HepG2 (cell line): ENCODE results near the gene ADCY10. TPM values are rescaled to one million over a fixed set of nuclear protein-coding genes. Genes with fewer than 3 reads are reported as not detected.
A peak's percentile ranks its signal among the peaks of the same experiment; 100 is the strongest.

Experiments
- ATF2 ChIP-seq: sonication (generic); formaldehyde crosslinking; IDR thresholded peaks from 2 replicates; pipeline ENCODE4 v1.4.0; 2020; ENCODE audit warnings: missing genetic modification reagents
- BCL3 ChIP-seq: sonication (generic); formaldehyde crosslinking; IDR thresholded peaks from 2 replicates; pipeline ENCODE4 v1.5.1; 2020; ENCODE audit warnings: mild to moderate bottlenecking, missing genetic modification reagents, moderate library complexity
- CENPBD1 ChIP-seq: sonication (generic); formaldehyde crosslinking; IDR thresholded peaks from 2 replicates; pipeline ENCODE4 v1.8.0; 2022; ENCODE audit warnings: missing genetic modification reagents, low read depth, mild to moderate bottlenecking, borderline replicate concordance
- FOXO1 ChIP-seq: sonication (generic); formaldehyde crosslinking; IDR thresholded peaks from 2 replicates; pipeline ENCODE4 v1.4.0; 2020; ENCODE audit warnings: missing genetic modification reagents
- ONECUT2 ChIP-seq: sonication (generic); formaldehyde crosslinking; IDR thresholded peaks from 2 replicates; pipeline ENCODE4 v1.4.0; 2020; ENCODE audit warnings: missing genetic modification reagents
- PAF1 ChIP-seq: IDR thresholded peaks from 2 replicates; pipeline ENCODE4 v1.6.1; 2016; ENCODE audit warnings: missing genetic modification reagents, missing compliant biosample characterization
- PATZ1 ChIP-seq: sonication (generic); formaldehyde crosslinking; IDR thresholded peaks from 2 replicates; pipeline ENCODE4 v1.4.0; 2020; ENCODE audit warnings: missing genetic modification reagents
- PAX8 ChIP-seq: sonication (generic); formaldehyde crosslinking; IDR thresholded peaks from 2 replicates; pipeline ENCODE4 v1.8.0; 2022; ENCODE audit warnings: mild to moderate bottlenecking, missing genetic modification reagents, borderline replicate concordance
- PCBP2 ChIP-seq: fragments of 200-400 bp; formaldehyde crosslinking; optimal IDR thresholded peaks from 2 replicates; pipeline ENCODE3; 2018; ENCODE audit warnings: low read length, low read depth; ENCODE audit not compliant: poor library complexity, severe bottlenecking
- SKI ChIP-seq: fragments of 450-650 bp; IDR thresholded peaks from one replicate; pipeline ENCODE4 v1.6.1; 2018; ENCODE audit warnings: mild to moderate bottlenecking; ENCODE audit not compliant: partially characterized antibody
- ZBTB14 ChIP-seq: sonication (generic); formaldehyde crosslinking; IDR thresholded peaks from 2 replicates; pipeline ENCODE4 v1.4.0; 2020; ENCODE audit warnings: missing genetic modification reagents
- ZFP82 ChIP-seq: sonication (generic); formaldehyde crosslinking; IDR thresholded peaks from 2 replicates; pipeline ENCODE4 v1.5.1; 2020; ENCODE audit warnings: mild to moderate bottlenecking, missing genetic modification reagents, borderline replicate concordance
- ZIK1 ChIP-seq: sonication (generic); formaldehyde crosslinking; IDR thresholded peaks from 2 replicates; pipeline ENCODE4 v1.5.0; 2020; ENCODE audit warnings: mild to moderate bottlenecking, low read depth, missing genetic modification reagents, borderline replicate concordance
- ZNF230 ChIP-seq: sonication (generic); formaldehyde crosslinking; IDR thresholded peaks from 2 replicates; pipeline ENCODE4 v1.4.0; 2020; ENCODE audit warnings: mild to moderate bottlenecking, missing genetic modification reagents
- ZNF280D ChIP-seq: sonication (generic); formaldehyde crosslinking; IDR thresholded peaks from 2 replicates; pipeline ENCODE4 v1.5.1; 2020; ENCODE audit warnings: mild to moderate bottlenecking, missing genetic modification reagents
- ZNF510 ChIP-seq: sonication (generic); formaldehyde crosslinking; IDR thresholded peaks from 2 replicates; pipeline ENCODE4 v1.4.0; 2020; ENCODE audit warnings: low read depth, mild to moderate bottlenecking, missing genetic modification reagents
- ZNF552 ChIP-seq: sonication (generic); formaldehyde crosslinking; IDR thresholded peaks from 2 replicates; pipeline ENCODE4 v1.9.0; 2022; ENCODE audit warnings: missing genetic modification reagents, mild to moderate bottlenecking, borderline replicate concordance
- ZNF678 ChIP-seq: sonication (generic); formaldehyde crosslinking; IDR thresholded peaks from 2 replicates; pipeline ENCODE4 v1.4.0; 2020; ENCODE audit warnings: mild to moderate bottlenecking, missing genetic modification reagents
- polyA plus RNA-seq, 8 experiments: library from polyadenylated mRNA; depleted of rRNA in 3 of 8; stranded (reverse) in 7 of 8; unstranded in 1 of 8; fragments of >200 nt; fragmentation: Illumina TruSeq in 4 of 8; extraction: Trizol in 4 of 8; gene quantifications; 2 replicates each; pipeline versions ENCODE4 v1.2.1 to v1.2.3, GENCODE V29; 2011 to 2016; ENCODE audit warnings: low read depth in 4 of 8, missing spikeins in 1 of 8, mixed read lengths in 1 of 8; ENCODE audit not compliant: insufficient read depth in 1 of 8
- total RNA-seq, 5 experiments: library from RNA; depleted of rRNA; stranded (reverse); fragments of >200 nt; fragmentation: Illumina TruSeq; extraction: Trizol; gene quantifications; 2 replicates each; pipeline ENCODE4 v1.2.3, GENCODE V29; 2016; ENCODE audit warnings: low read depth in 1 of 5

Gene ADCY10
- total and polyA plus RNA-seq, 2 of the 13 experiments (the other 11 are each of a cell fraction or from before 2014, with no cell fraction given), result 0.02 to 0.03 TPM

- TF ChIP-seq ZNF552 (CRISPR knock-in tag), result no peak
- no peak for TF ChIP-seq PAF1
- TF ChIP-seq ATF2 (CRISPR knock-in tag), result 0 out of 2 replicates have a peak, but pooled peaks have one; percentile 27
- TF ChIP-seq ZNF510 (CRISPR knock-in tag), result no peak
- TF ChIP-seq CENPBD1, result no peak
- peak; percentile 22 for TF ChIP-seq SKI
- no peak for TF ChIP-seq PAX8 (CRISPR knock-in tag)
- no peak for TF ChIP-seq ZNF280D
- peak; percentile 95 for TF ChIP-seq PCBP2
- TF ChIP-seq BCL3 (CRISPR knock-in tag), result no peak
- TF ChIP-seq ZBTB14 (CRISPR knock-in tag), result no peak
- no peak for TF ChIP-seq ZNF678 (CRISPR knock-in tag)
- TF ChIP-seq ZFP82 (CRISPR knock-in tag), result no peak
- TF ChIP-seq ONECUT2 (CRISPR knock-in tag), result 0 out of 2 replicates have a peak, but pooled peaks have one; percentile 28
- peak; percentile 28; the same call in 1 of the 2 replicates for TF ChIP-seq PATZ1 (CRISPR knock-in tag)
- no peak for TF ChIP-seq ZIK1 (CRISPR knock-in tag)
- no peak for TF ChIP-seq ZNF230 (CRISPR knock-in tag)
- TF ChIP-seq FOXO1 (CRISPR knock-in tag), result no peak
These were observed 110.4 kb downstream of the ADCY10 start (continued) for GRCh38 chr1:167803358-167804207.
